RWPE1 (cell line): ENCODE data around the gene KIAA1217.

Experiments
- CTCF ChIA-PET: fragments of 350-600 bp; sonication (Branson Sonifier 250); formaldehyde crosslinking; extraction: SDS; loops from one replicate; lab custom pipeline; 2021; lab: Yijun Ruan, JAX
- POLR2A ChIA-PET: fragments of 400-600 bp; formaldehyde crosslinking; extraction: SDS; loops from one replicate; lab custom pipeline; 2020; ENCODE audit warnings: antibody characterized with exemption; ENCODE audit not compliant: low non-redundant PET; lab: Yijun Ruan, JAX
- DNase-seq: peaks from one replicate; pipeline ENCODE4 v3.0.0; 2012; ENCODE audit warnings: low spot score
- H3K27ac ChIP-seq: fragments of 450-650 bp; 2 replicates; pipeline ENCODE4 v1.5.1; 2017
- TF ChIP-seq, protein P1 (sequence below): fragments of 450-650 bp; conservative IDR thresholded peaks from 2 replicates; pipeline ENCODE4 v1.5.1; 2017; ENCODE audit warnings: low read depth, mild to moderate bottlenecking

KIAA1217 gene

DNA sequence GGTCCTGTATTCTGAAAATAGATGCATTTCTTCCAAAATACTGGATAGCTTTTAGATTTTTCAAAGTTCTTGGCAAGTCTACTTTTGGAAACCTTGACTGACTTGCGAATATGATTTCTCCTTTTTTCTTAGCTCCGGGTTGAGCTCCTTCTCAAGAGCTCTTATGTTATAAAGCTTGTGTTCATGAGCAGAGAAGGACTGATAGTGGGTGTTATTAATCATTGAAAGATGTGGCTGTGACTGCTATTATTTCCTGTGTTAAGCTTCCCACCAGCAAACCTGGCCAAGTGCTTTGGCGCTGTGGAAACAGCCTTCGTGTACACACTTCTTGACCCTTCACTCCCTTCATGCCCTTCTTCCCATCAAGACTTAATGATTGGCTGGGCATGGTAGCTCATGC is 98.2 kb downstream of the KIAA1217 start:
- TF ChIP-seq, protein P1, sequence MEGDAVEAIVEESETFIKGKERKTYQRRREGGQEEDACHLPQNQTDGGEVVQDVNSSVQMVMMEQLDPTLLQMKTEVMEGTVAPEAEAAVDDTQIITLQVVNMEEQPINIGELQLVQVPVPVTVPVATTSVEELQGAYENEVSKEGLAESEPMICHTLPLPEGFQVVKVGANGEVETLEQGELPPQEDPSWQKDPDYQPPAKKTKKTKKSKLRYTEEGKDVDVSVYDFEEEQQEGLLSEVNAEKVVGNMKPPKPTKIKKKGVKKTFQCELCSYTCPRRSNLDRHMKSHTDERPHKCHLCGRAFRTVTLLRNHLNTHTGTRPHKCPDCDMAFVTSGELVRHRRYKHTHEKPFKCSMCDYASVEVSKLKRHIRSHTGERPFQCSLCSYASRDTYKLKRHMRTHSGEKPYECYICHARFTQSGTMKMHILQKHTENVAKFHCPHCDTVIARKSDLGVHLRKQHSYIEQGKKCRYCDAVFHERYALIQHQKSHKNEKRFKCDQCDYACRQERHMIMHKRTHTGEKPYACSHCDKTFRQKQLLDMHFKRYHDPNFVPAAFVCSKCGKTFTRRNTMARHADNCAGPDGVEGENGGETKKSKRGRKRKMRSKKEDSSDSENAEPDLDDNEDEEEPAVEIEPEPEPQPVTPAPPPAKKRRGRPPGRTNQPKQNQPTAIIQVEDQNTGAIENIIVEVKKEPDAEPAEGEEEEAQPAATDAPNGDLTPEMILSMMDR: no peak
- CTCF ChIA-PET: interaction anchor here (0.5 to 1.0 kb wide), 2 partner anchors 53 to 58 kb away, joined by 3 to 6 read pairs; no protein-coding TSS in a partner anchor
- no peak for DNase-seq
- H3K27ac ChIP-seq: no peak overlapping the region
- POLR2A ChIA-PET: no interaction called here

DNA sequence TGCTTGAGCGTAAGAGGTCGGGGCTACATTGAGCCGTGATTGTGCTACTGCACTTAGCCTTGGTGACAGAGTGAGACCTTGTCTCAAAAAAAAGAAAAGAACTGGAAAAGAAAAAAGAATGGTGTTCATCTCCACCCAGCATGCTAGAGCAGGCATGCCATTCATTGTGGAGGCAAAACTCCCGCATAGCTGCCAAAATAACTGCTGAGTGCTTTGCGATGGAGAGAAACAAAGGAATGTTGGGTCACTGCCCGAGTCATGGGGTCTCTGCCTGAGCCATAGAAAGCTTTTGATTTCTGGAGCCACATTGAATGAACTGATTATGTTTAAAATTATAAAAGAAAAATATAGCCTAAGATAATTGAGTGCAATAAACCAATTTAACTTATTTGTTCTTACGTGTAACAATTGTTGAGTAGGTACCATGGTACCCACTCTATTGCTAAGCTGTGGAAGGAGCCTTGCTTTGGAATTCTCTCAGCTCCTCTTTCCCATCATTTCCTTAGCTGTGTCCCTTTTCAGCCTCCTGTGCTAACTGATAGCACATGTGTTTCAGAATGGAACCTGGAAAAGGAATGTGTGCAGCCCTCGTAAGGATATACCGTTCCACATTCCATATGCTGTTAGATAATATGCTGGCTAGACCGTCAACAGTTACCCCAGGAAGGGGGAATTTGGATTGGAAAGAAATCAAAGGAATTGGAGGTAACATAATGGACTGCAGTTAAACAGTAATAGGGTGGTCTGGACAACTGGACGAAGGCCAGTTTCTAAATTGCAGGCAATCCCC is 99.0 kb downstream of the KIAA1217 start:
- ChIA-PET CTCF (interaction anchor here (1.0 kb wide), 1 partner anchor 52 kb away, joined by 3 read pairs; no protein-coding TSS in a partner anchor), POLR2A (no interaction called here)
- TF ChIP-seq, protein P1: no peak
- H3K27ac ChIP-seq: no peak overlapping the region
- DNase-seq: no peak

DNA sequence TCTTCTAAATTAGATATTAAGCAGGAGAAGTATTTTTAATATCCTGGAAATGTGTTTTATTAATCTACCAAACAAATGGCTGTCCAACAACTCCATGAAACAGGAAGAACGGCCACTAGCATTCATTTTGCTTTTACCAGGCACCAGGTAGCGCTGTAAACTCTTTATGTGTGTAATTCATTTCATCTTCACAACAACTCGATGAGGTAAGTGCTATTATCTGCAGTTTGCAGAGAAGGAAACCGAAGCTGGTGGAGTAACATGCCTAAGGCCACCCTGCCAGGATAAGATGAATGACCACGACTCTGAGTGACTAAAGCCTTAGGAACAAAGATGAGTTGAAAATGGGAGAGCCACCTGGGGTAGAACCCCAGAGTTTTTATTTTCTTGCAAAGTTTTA is 101.2 kb downstream of the KIAA1217 start:
- TF ChIP-seq, protein P1: no peak
- no peak overlapping the region for H3K27ac ChIP-seq
- DNase-seq: no peak
- CTCF ChIA-PET: no interaction called here
- POLR2A ChIA-PET: no interaction called here

DNA sequence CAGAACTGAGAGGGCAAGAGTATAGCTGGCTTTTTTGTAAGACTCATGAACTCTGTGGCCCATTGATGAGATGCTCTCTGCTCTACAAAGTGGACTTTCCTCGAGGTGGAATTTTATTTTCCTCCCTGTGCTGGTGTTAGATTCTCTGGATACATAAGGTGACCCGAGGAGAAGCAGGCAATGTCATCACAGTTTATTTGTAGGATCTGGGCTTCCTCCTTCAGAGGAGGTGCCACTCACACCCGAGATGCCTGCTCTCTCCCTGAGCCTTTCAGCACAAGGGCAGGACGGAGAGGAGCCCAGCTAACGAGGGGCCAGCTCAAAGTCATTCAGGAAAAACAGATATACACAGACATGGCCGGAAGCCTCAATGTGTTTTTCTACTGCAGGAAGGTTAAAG is 103.0 kb downstream of the KIAA1217 start:
- H3K27ac ChIP-seq: no peak overlapping the region
- TF ChIP-seq, protein P1: no peak
- ChIA-PET CTCF (interaction anchor here (0.7 kb wide), 2 partner anchors 88 to 773 kb away, joined by 3 to 9 read pairs; no protein-coding TSS in a partner anchor), POLR2A (no interaction called here)
- no peak for DNase-seq

DNA sequence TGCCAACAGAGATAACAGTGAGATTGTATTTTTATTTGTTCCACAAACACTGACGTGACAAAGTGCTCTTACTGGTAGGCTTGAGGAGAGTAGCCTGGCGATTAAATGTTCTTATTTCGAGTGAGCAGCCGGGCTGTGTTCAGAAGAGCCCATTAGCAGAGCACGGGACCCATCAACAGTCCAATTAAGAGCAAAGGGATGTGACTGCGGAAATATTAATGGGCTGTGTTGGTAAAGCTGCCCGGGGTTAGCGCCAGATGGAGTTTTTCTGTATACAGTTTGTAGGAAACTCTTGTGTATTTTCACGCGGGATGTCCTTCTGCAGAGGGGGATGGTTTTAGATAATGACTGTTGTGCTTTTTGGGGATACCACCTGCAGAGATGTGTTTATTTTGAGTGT is 104.3 kb downstream of the KIAA1217 start:
- TF ChIP-seq, protein P1: no peak
- no peak overlapping the region for H3K27ac ChIP-seq
- no peak for DNase-seq
- POLR2A ChIA-PET: no interaction called here
- CTCF ChIA-PET: no interaction called here

DNA sequence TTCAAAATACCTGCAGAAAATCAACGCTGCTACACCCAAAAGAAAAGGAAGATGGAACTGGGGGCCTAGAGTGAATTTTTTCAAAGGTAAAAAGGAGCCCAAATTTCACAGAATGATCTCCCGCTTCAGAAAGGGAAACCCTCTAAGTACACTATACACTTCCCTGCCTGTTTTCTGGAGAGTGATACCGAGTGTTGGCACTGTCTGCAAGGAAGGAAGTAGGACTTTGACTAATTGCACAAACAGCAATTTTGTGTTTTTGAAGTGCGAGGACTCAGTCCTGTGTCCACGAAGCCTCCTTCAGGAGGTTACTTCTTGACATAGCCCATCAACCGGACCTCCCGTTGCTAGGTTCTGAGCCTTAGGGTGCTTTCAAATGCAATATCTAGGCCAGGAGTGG is 106.3 kb downstream of the KIAA1217 start:
- DNase-seq: no peak
- no peak overlapping the region for H3K27ac ChIP-seq
- ChIA-PET POLR2A (no interaction called here), CTCF (no interaction called here)
- TF ChIP-seq, protein P1: no peak
